ENCODE measurements around the gene GOLM1. TPM values are rescaled to one million over a fixed set of nuclear protein-coding genes. Genes with fewer than 3 reads are reported as not detected.

GOLM1 gene
- total RNA-seq, 1 donor from 2014 or later: 0.80 TPM

DNA sequence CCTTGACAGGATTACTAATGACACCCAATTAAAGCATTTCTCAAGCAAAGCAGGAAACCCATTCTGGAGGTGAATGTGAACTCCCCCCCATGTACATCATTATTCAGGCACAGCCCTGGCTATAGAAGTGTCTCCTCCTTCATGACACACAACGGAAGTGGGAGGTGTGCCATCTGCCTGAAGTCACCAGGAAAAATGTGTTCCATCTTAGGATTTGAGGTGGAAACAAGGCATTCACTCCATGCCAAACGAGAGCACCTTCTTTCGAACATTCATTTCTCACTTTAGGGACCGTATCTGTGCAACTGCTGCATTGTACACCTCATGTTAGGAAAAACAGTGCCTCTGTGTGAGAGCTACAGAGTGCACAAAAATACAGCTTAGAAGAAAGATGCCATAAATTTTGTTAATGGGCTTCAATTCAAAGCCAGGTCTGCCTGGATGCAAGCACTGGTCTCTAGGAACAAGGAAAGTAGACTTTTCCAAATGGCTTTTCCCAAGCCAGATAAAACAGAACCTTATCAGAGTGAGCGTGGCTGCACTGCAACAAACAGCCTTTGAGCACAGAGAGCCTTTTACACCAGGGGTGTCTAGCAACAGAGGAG lies 19.4 kb downstream of the GOLM1 start:
- Mint-ChIP-seq H3K9me3 (no peaks in the 10 kb centered on the region), H3K27ac (no peak overlapping the region), H3K4me3 (no peak overlapping the region), H3K36me3 (ENCODE audit: low read depth) (no peaks in the 10 kb centered on the region), H3K27me3 (no peaks in the 10 kb centered on the region), H3K4me1 (no peaks in the 10 kb centered on the region)
- DNase-seq (no peak), ATAC-seq (ENCODE audit: low read depth) (no peak)
- intact Hi-C loops (cut with micrococcal nuclease): no loop called here
- TF ChIP-seq, protein P1, sequence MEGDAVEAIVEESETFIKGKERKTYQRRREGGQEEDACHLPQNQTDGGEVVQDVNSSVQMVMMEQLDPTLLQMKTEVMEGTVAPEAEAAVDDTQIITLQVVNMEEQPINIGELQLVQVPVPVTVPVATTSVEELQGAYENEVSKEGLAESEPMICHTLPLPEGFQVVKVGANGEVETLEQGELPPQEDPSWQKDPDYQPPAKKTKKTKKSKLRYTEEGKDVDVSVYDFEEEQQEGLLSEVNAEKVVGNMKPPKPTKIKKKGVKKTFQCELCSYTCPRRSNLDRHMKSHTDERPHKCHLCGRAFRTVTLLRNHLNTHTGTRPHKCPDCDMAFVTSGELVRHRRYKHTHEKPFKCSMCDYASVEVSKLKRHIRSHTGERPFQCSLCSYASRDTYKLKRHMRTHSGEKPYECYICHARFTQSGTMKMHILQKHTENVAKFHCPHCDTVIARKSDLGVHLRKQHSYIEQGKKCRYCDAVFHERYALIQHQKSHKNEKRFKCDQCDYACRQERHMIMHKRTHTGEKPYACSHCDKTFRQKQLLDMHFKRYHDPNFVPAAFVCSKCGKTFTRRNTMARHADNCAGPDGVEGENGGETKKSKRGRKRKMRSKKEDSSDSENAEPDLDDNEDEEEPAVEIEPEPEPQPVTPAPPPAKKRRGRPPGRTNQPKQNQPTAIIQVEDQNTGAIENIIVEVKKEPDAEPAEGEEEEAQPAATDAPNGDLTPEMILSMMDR (IDR thresholded peaks at IDR 0.05): no peak
- ChIA-PET POLR2A (no interaction called here), CTCF (no interaction called here)

DNA sequence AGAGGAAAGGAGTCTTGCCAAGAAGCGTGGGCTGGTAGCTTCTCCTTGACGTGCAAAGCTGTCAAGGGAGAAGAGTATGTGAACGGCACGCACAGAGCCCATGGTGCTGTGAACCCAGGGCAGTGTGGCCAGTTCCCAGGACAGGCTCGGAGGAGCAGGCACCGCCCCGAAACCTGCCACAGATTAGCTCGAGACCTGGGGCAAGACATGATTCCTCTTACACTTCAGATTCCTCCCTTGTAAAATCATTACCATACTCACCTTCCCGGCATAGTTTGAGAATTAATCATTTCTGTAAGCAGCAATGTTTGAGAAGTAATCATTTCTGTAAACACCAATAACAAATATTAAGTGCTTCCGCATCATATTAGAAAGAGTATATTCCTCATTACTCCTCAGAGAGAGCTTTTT lies 19.9 kb downstream of the GOLM1 start:
- DNase-seq: no peak
- Mint-ChIP-seq H3K36me3 (ENCODE audit: low read depth) (no peaks in the 10 kb centered on the region), H3K9me3 (no peaks in the 10 kb centered on the region)

DNA sequence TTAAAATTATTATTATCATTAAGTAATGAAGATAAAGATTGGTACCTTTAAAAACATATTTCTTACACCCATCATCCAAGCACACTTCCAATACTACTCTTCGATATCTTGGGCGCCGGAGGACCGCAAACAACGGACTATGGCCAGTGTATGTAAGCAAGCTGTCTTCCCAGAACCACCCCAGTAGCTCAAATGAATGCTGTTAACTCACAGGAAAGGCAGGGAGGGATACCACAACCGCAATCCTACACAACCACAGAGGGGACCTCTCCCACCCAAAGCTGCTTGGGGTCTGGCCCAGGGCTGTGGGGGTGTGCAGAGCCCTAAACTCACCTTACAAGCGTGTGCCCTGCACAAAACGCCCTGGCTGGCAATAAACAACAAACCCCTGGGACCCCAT lies 20.6 kb downstream of the GOLM1 start:
- Mint-ChIP-seq H3K9me3 (no peaks in the 10 kb centered on the region), H3K4me1 (no peaks in the 10 kb centered on the region), H3K27me3 (no peaks in the 10 kb centered on the region), H3K27ac (no peak overlapping the region), H3K4me3 (no peak overlapping the region), H3K36me3 (ENCODE audit: low read depth) (no peaks in the 10 kb centered on the region)
- TF ChIP-seq, protein P1 (IDR thresholded peaks at IDR 0.05): no peak
- ATAC-seq (ENCODE audit: low read depth) (no peak), DNase-seq (no peak)
- intact Hi-C loops (cut with micrococcal nuclease): no loop called here
- CTCF ChIA-PET: no interaction called here
- POLR2A ChIA-PET: no interaction called here

More for the DNA sequence above, 19.9 kb downstream of the GOLM1 start:
- TF ChIP-seq, protein P1 (IDR thresholded peaks at IDR 0.05): no peak
- intact Hi-C loops (cut with micrococcal nuclease): no loop called here
- POLR2A ChIA-PET: no interaction called here
- Mint-ChIP-seq H3K4me1 (no peaks in the 10 kb centered on the region), H3K4me3 (no peak overlapping the region), H3K27me3 (no peaks in the 10 kb centered on the region), H3K27ac (no peak overlapping the region)
- ATAC-seq (ENCODE audit: low read depth): no peak
- CTCF ChIA-PET: no interaction called here

DNA sequence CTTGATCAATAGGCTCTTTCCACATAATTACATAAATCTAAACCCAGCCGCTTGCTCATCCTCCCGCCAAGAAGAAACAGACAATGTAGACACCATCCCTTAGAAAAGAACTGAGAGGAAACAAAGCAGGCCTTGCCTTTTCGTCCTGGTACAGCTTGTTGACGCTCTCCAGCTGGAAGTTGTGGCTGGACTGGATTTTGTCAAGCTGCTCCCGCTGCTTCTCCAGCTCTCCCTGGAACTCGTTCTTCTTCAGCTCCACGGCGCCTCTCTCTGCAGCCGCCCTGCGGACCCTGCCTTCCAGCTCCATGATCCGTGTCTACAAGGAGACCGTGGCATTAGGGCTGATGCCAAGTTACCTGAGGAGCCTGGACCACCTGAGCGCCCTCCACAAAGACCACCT lies 22.1 kb downstream of the GOLM1 start:
- POLR2A ChIA-PET: no interaction called here

DNA sequence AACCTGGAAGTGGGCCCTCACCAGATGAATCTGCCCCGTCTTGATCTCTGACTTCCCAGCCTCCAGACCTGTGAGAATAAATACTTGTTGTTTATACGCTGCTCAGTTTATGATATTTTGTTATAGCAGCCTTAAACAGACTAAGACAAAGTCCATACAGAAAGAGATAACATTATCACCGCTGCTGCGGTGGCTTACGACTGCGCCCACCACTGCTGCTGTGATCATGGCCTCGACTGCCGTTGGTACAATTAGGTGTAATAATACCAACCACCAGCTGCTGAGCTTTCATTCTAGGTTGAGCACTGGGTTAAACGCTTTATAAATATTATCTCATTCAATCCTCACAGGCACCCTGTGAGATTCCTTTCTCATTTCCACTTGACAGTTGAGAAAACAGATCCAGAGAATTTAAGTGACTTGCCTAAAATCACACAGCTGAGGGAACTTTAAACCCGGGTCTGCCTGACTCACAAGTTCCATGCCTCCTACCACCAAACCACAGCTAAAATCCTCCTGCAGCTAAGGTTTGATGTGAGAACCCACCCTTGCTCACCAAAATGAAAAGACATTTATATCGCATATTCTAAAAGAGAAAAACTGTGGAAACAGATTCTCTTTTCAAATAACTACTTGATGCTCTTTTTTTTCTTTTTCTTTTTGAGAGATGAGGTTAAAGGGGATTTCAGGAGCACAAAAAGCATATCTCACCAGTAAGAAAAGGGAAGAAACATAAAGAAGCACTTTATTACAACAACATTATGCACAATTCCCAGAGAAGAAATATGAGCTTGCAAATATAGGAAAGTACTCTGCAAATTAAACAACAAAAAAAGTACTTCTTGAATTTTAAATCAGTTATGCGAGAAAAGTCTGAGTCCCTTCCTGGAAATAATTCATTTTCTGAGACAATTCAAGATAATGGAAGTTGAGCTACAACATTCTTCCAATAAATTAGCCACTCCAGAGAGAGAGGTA lies 23.9 kb downstream of the GOLM1 start:
- Mint-ChIP-seq H3K27ac (no peak overlapping the region), H3K36me3 (ENCODE audit: low read depth) (no peaks in the 10 kb centered on the region), H3K27me3 (no peaks in the 10 kb centered on the region), H3K4me3 (no peak overlapping the region), H3K4me1 (no peaks in the 10 kb centered on the region), H3K9me3 (no peaks in the 10 kb centered on the region)
- DNase-seq (no peak), ATAC-seq (ENCODE audit: low read depth) (no peak)
- ChIA-PET CTCF (no interaction called here), POLR2A (interaction anchor here (0.7 kb wide), 1 partner anchor 26 kb away, joined by 3 read pairs; no protein-coding TSS in a partner anchor)
- TF ChIP-seq, protein P1 (IDR thresholded peaks at IDR 0.05): no peak
- intact Hi-C loops (cut with micrococcal nuclease): no loop called here

More for the DNA sequence above, 22.1 kb downstream of the GOLM1 start:
- intact Hi-C loops (cut with micrococcal nuclease): no loop called here
- no peak for DNase-seq
- CTCF ChIA-PET: no interaction called here
- H3K9me3 Mint-ChIP-seq: no peaks in the 10 kb centered on the region
- ATAC-seq (ENCODE audit: low read depth): no peak
- TF ChIP-seq, protein P1 (IDR thresholded peaks at IDR 0.05): no peak
- H3K27me3 Mint-ChIP-seq: no peaks in the 10 kb centered on the region
- no peaks in the 10 kb centered on the region for H3K4me1 Mint-ChIP-seq
- H3K27ac Mint-ChIP-seq: no peak overlapping the region
- H3K36me3 Mint-ChIP-seq (ENCODE audit: low read depth): no peaks in the 10 kb centered on the region
- H3K4me3 Mint-ChIP-seq: no peak overlapping the region
